Effector memory CD4-positive, alpha-beta T cell (primary cell): ENCODE results near the gene TUNAR.
"Not testable (repeated sequence)": the region's sequence is repeated elsewhere in the genome, so short reads cannot be mapped to it uniquely, and the experiment has no call there.

Experiments
- DNase-seq, 3 donors: peaks; one replicate each; pipeline ENCODE4 v3.0.0-alpha.2; 2020
- H3K27ac ChIP-seq: 2 replicates; pipeline ENCODE4 v1.7.0; 2013; ENCODE audit warnings: mild to moderate bottlenecking, low read length, moderate library complexity; ENCODE audit not compliant: insufficient read depth, poor library complexity, severe bottlenecking
- H3K27me3 ChIP-seq: replicated peaks from 2 replicates; pipeline ENCODE4 v1.7.0; 2013; ENCODE audit warnings: mild to moderate bottlenecking, low read length; ENCODE audit not compliant: insufficient read depth, control insufficient read depth, poor library complexity, severe bottlenecking
- H3K36me3 ChIP-seq: 2 replicates; pipeline ENCODE4 v1.7.0; 2013; ENCODE audit warnings: mild to moderate bottlenecking, low read length, moderate library complexity; ENCODE audit not compliant: control insufficient read depth, insufficient read depth
- H3K4me1 ChIP-seq: 2 replicates; pipeline ENCODE4 v1.7.0; 2013; ENCODE audit warnings: low read length, mild to moderate bottlenecking; ENCODE audit not compliant: control insufficient read depth, insufficient read depth, poor library complexity, severe bottlenecking
- H3K4me3 ChIP-seq: 2 replicates; pipeline ENCODE4 v1.7.0; 2013; ENCODE audit warnings: low read length, low read depth, mild to moderate bottlenecking; ENCODE audit not compliant: insufficient read depth, poor library complexity, severe bottlenecking
- H3K9me3 ChIP-seq: 2 replicates; pipeline ENCODE4 v1.7.0; 2013; ENCODE audit warnings: mild to moderate bottlenecking, low read length, moderate library complexity; ENCODE audit not compliant: control insufficient read depth

Gene TUNAR

DNA sequence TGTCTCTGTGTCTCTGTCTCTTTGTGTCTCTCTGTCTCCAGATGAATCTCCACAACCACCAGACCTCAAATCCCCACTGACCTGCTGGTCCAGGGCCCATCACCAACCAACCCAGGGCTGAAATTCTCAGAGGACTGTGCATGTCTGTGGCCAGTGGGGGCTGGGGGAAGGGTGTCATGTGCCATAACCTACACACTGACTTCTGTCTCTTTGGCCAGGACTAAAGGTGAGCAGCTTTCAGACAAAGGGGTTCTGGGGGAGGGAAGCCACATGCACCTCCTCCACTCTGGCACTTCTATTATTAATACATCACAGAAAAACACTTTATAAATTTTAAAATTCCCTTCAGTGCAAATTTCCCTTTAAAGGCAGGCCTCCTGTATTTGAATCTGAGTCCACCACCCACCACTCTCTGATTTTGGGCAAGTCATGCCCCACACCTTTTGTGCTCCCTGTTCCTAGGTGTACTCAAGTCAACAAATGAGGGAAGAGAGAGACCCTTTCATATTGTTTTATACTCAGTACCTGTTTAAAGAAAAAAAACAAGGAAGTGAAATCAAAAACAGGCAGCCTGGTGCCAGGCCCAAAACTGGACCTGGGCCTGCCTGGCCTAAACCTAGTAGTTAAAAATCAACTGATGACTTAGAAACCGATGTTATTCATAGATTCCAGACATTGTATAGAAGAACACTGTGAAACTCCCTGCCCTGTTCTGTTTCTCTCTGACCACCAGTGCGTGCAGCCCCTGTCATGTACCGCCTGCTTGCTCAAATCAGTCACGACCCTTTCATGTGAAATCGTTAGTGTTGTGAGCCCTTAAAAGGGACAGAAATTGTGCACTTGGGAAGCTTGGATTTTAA lies 80.2 kb downstream of the TUNAR start:
- no peaks in the 10 kb centered on the region for H3K4me1 ChIP-seq
- H3K4me3 ChIP-seq, result no peak overlapping the region
- H3K27ac ChIP-seq, result no peak overlapping the region
- no peaks in the 10 kb centered on the region for H3K36me3 ChIP-seq
- DNase-seq, result no peak
- H3K9me3 ChIP-seq, result no peaks in the 10 kb centered on the region
- H3K27me3 ChIP-seq, result peaks cover 4% of the 10 kb centered on the region

- no peaks in the 10 kb centered on the region for H3K36me3 ChIP-seq
- H3K9me3 ChIP-seq, result no peaks in the 10 kb centered on the region
- H3K4me3 ChIP-seq, result no peak overlapping the region
- no peaks in the 10 kb centered on the region for H3K4me1 ChIP-seq
- H3K27ac ChIP-seq, result no peak overlapping the region
- no peak for DNase-seq
- peaks cover 4% of the 10 kb centered on the region for H3K27me3 ChIP-seq
Measured at GRCh38 chr14:95958105-95958504, 81.5 kb downstream of the TUNAR start.

DNA sequence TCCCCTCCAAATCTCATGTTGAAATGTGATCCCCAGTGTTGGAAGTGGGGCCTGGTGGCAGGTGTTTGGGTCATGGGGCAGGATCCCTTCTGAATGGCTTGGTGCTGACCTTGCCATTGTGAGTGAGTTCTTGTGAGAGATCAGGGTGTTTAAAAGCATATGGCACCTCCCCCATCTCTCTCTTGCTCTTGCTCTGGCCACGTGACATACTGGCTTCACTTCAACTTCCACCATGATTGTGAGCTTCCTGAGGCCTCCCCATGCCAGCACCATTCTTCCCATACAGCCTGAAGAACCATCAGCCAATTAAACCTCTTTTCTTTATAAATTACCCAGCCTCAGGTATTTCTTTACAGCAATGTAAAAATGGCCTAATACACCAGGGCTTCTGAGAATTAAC lies 82.7 kb downstream of the TUNAR start:
- Histone ChIP-seq H3K4me3 (no peak overlapping the region), H3K9me3 (no peaks in the 10 kb centered on the region), H3K27me3 (peaks cover 4% of the 10 kb centered on the region), H3K4me1 (no peaks in the 10 kb centered on the region), H3K36me3 (no peaks in the 10 kb centered on the region), H3K27ac (no peak overlapping the region)
- no peak for DNase-seq

- no peaks in the 10 kb centered on the region for H3K36me3 ChIP-seq
- H3K4me1 ChIP-seq, result no peaks in the 10 kb centered on the region
- no peak for DNase-seq
- H3K27ac ChIP-seq, result no peak overlapping the region
- H3K9me3 ChIP-seq, result no peaks in the 10 kb centered on the region
- H3K27me3 ChIP-seq, result peaks cover 4% of the 10 kb centered on the region
- no peak overlapping the region for H3K4me3 ChIP-seq
Measured at GRCh38 chr14:95961481-95961880, 84.8 kb downstream of the TUNAR start.

- H3K9me3 ChIP-seq, result no peaks in the 10 kb centered on the region
- H3K4me1 ChIP-seq, result no peaks in the 10 kb centered on the region
- H3K36me3 ChIP-seq, result no peaks in the 10 kb centered on the region
- DNase-seq, result no peak
- no peak overlapping the region for H3K4me3 ChIP-seq
- H3K27me3 ChIP-seq, result no peaks in the 10 kb centered on the region
- no peak overlapping the region for H3K27ac ChIP-seq
Measured at GRCh38 chr14:95964901-95965300, 88.3 kb downstream of the TUNAR start.

DNA sequence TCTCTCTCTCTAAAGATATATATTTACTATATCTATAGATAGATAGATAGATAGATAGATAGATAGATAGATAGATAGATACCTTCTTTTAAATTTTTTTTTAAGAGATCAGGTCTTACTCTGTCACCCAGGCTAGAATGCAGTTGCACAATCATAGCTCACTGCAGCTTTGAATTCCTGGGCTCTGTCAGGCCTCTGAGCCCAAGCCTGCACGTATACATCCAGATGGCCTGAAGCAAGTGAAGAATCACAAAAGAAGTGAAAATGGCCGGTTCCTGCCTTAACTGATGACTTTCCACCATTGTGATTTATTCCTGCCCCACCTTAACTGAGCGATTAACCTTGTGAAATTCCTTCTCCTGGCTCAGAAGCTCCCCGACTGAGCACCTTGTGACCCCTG lies 91.4 kb downstream of the TUNAR start:
- not testable (repeated sequence) for H3K4me1 ChIP-seq, H3K4me3 ChIP-seq, H3K27me3 ChIP-seq, H3K27ac ChIP-seq, DNase-seq, H3K36me3 ChIP-seq, H3K9me3 ChIP-seq
